ENCODE results near the gene PLAU. TPM values are rescaled to one million over a fixed set of nuclear protein-coding genes. Genes with fewer than 3 reads are reported as not detected.
"Not testable (repeated sequence)": the region's sequence is repeated elsewhere in the genome, so short reads cannot be mapped to it uniquely, and the experiment has no call there.

The PLAU gene
- total and polyA plus RNA-seq, 7 donors, result 3.8 to 18.2 (median 7.6) TPM

DNA sequence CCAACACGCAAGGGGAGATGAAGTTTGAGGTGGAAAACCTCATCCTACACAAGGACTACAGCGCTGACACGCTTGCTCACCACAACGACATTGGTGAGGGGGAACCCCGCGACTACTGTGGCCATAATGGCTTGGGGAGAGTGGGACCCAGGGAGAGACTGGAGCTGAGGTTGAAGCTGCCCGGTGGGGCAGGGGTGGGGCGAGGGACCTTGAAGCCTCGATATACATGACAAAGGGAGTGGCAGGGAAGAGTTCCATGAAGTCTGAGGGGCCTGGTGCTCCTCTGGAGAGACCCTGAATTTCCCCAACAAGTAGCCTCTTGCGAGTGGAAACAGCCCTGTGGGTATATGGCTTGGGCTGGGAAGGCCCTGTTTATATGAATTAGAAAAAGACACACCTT is 3.1 kb downstream of the PLAU start:
- H3K4me1 ChIP-seq, result peaks cover 9% of the 10 kb centered on the region
- no peak overlapping the region for H3K27ac ChIP-seq

DNA sequence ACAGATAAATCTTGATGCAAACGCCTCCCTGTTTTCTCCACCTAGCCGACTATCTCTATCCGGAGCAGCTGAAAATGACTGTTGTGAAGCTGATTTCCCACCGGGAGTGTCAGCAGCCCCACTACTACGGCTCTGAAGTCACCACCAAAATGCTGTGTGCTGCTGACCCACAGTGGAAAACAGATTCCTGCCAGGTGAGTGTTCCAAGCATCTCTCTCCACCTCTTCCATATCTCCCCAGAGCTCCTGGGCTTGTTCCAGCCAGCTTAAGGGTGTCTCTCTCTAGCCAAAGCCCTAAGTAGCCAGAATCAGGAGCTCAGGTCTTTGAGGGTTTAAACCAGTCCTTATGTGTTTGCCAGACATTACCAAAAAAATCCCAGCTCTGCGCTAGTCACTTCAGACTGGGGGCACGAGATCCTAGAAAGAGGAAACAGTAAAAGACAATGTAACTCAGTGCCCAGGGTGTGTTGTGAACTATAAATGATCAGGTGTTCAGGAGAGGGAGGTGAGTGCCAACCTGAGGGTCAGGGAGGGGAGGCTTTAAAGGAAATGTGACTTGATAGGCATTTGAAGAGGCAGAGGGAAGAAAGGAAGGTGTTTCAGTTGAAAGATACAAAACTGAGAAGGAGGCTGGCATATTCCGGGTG is 4.4 kb downstream of the PLAU start:
- Histone ChIP-seq H3K9me3 (no peaks in the 10 kb centered on the region), H3K36me3 (ENCODE audit: insufficient read depth in 1 of 2, low read depth in 1 of 2) (peaks cover 0 to 28% of the 10 kb centered on the region in 2 donors), H3K4me1 (peaks cover under 1% of the 10 kb centered on the region), H3K27ac (no peak overlapping the region), H3K27me3 (ENCODE audit: insufficient read depth in 3 of 3, low read length in 2 of 3) (peaks cover 0 to 14% (median 0%) of the 10 kb centered on the region in 3 donors), H3K4me3 (peak overlapping the region; percentile 70)
- ATAC-seq (no peak), DNase-seq (no peak)
- 54 to 62% (median 56%) methylated on average over 8 of the region's 8 CpGs for WGBS, 3 donors
- intact Hi-C loops (cut with DNase I), result loop anchor here in 1 of 2 donors (10.0 kb wide), 1 partner anchor 59 kb away; no protein-coding TSS in a partner anchor
- TF ChIP-seq, protein P1, sequence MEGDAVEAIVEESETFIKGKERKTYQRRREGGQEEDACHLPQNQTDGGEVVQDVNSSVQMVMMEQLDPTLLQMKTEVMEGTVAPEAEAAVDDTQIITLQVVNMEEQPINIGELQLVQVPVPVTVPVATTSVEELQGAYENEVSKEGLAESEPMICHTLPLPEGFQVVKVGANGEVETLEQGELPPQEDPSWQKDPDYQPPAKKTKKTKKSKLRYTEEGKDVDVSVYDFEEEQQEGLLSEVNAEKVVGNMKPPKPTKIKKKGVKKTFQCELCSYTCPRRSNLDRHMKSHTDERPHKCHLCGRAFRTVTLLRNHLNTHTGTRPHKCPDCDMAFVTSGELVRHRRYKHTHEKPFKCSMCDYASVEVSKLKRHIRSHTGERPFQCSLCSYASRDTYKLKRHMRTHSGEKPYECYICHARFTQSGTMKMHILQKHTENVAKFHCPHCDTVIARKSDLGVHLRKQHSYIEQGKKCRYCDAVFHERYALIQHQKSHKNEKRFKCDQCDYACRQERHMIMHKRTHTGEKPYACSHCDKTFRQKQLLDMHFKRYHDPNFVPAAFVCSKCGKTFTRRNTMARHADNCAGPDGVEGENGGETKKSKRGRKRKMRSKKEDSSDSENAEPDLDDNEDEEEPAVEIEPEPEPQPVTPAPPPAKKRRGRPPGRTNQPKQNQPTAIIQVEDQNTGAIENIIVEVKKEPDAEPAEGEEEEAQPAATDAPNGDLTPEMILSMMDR (IDR thresholded peaks at IDR 0.05), result no peak

More for the DNA sequence above, 3.1 kb downstream of the PLAU start:
- DNase-seq (no peak), ATAC-seq (no peak)
- peaks cover 0 to 28% of the 10 kb centered on the region in 2 donors for H3K36me3 ChIP-seq (ENCODE audit: insufficient read depth in 1 of 2, low read depth in 1 of 2)
- intact Hi-C loops (cut with DNase I), result loop anchor here in 1 of 2 donors (10.0 kb wide), 1 partner anchor 61 kb away; no protein-coding TSS in a partner anchor
- peaks cover 0 to 14% (median 0%) of the 10 kb centered on the region in 3 donors for H3K27me3 ChIP-seq (ENCODE audit: insufficient read depth in 3 of 3, low read length in 2 of 3)
- H3K4me3 ChIP-seq, result peak overlapping the region; percentile 70
- 74 to 83% (median 79%) methylated on average over 10 of the region's 10 CpGs for WGBS, 3 donors
- no peaks in the 10 kb centered on the region for H3K9me3 ChIP-seq
- TF ChIP-seq, protein P1 (IDR thresholded peaks at IDR 0.05), result no peak

DNA sequence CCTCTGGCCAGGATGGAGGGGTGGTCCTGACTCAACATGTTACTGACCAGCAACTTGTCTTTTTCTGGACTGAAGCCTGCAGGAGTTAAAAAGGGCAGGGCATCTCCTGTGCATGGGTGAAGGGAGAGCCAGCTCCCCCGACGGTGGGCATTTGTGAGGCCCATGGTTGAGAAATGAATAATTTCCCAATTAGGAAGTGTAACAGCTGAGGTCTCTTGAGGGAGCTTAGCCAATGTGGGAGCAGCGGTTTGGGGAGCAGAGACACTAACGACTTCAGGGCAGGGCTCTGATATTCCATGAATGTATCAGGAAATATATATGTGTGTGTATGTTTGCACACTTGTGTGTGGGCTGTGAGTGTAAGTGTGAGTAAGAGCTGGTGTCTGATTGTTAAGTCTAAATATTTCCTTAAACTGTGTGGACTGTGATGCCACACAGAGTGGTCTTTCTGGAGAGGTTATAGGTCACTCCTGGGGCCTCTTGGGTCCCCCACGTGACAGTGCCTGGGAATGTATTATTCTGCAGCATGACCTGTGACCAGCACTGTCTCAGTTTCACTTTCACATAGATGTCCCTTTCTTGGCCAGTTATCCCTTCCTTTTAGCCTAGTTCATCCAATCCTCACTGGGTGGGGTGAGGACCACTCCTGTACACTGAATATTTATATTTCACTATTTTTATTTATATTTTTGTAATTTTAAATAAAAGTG is 6.0 kb downstream of the PLAU start:
- peaks cover 0 to 8% (median 0%) of the 10 kb centered on the region in 3 donors for H3K27me3 ChIP-seq (ENCODE audit: insufficient read depth in 3 of 3, low read length in 2 of 3)
- ATAC-seq, result peak in 2 of 4 donors; percentile 37 to 39

DNA sequence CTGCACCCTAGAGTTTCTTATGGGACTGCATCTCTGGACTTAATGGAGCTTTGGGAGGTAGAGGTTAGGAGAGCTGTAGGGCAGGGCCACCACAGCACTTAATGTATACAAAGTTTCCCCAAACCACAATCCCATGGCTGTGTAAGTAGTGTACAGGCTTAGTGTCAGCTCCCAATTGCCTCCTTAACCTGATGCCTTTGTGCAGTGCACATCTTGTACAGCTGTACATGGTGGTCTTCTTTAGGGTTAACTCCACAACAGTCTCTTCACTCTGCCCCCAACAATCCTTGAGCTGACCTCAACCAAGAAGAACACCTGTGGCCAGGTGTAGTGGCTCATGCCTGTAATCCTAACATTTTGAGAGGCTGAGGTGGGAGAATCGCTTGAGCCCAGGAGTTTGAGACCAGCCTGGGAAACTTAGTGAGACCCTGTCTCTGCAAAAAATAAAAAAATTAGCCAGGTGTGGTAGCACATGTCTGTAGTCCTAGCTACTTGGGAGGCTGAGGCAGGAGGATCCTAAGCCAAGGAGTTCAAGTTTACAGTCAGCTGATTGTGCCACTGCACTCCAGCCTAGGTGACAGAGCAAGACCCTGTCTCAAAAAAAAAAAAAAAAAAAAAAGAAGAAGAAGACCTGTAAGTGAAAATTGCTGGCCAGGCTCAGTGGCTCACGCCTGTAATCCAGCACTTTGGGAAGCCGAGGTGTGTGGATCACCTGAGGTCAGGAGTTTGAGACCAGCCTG is 6.8 kb downstream of the PLAU start:
- TF ChIP-seq, protein P1 (IDR thresholded peaks at IDR 0.05), result no peak
- peaks cover 0 to 4% (median 0%) of the 10 kb centered on the region in 3 donors for H3K27me3 ChIP-seq (ENCODE audit: insufficient read depth in 3 of 3, low read length in 2 of 3)
- intact Hi-C loops (cut with DNase I), result loop anchor here in 1 of 2 donors (10.0 kb wide), 1 partner anchor 57 kb away; no protein-coding TSS in a partner anchor
- ATAC-seq, result no peak
- H3K4me3 ChIP-seq, result no peak overlapping the region
- H3K9me3 ChIP-seq, result no peaks in the 10 kb centered on the region
- no peaks in the 10 kb centered on the region for H3K4me1 ChIP-seq
- H3K36me3 ChIP-seq (ENCODE audit: insufficient read depth in 1 of 2, low read depth in 1 of 2), result peaks cover 0 to 28% of the 10 kb centered on the region in 2 donors
- no peak overlapping the region for H3K27ac ChIP-seq
- no peak for DNase-seq
- WGBS, 3 donors, result 93 to 98% (median 97%) methylated on average over 3 of the region's 3 CpGs

More for the DNA sequence above, 6.0 kb downstream of the PLAU start:
- Histone ChIP-seq H3K27ac (peak overlapping the region; percentile 9), H3K4me1 (no peaks in the 10 kb centered on the region), H3K9me3 (no peaks in the 10 kb centered on the region), H3K36me3 (ENCODE audit: insufficient read depth in 1 of 2, low read depth in 1 of 2) (peaks cover 0 to 28% of the 10 kb centered on the region in 2 donors), H3K4me3 (peak overlapping the region; percentile 7)
- intact Hi-C loops (cut with DNase I), result loop anchor here in 1 of 2 donors (10.0 kb wide), 1 partner anchor 58 kb away; no protein-coding TSS in a partner anchor
- DNase-seq, result no peak
- TF ChIP-seq, protein P1 (IDR thresholded peaks at IDR 0.05), result no peak
- 31 to 45% (median 43%) methylated on average over 5 of the region's 5 CpGs for WGBS, 3 donors

DNA sequence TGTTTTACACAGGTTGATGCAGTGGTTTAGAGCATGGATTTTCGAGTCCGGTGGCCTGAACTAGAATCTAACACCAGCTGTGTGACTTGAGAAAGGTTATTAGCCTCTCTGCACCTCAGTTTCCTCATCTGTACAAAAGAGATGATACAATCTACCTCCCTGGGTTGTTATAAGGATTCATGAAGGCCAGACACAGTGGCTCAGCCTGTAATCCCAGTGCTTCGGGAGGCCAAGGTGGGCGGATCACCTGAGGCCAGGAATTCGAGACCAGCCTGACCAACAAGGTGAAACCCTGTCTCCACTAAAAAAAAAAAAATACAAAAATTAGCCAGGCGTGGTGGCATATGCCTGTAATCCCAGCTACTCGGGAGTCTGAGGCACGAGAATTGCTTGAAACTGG is 8.5 kb downstream of the PLAU start:
- intact Hi-C loops (cut with DNase I), result loop anchor here in 1 of 2 donors (10.0 kb wide), 1 partner anchor 55 kb away; no protein-coding TSS in a partner anchor
- not testable (repeated sequence) for H3K4me1 ChIP-seq; DNase-seq; ATAC-seq; H3K27me3 ChIP-seq (ENCODE audit: insufficient read depth in 3 of 3, low read length in 2 of 3); H3K9me3 ChIP-seq; H3K4me3 ChIP-seq
- Histone ChIP-seq H3K27ac (peak overlapping the region; percentile 27), H3K36me3 (ENCODE audit: insufficient read depth in 1 of 2, low read depth in 1 of 2) (peaks cover 0 to 14% of the 10 kb centered on the region in 2 donors)
- 70 to 85% (median 73%) methylated on average over 8 of the region's 8 CpGs for WGBS, 3 donors

Data from psoas muscle (tissue), 8 donors.